ENCODE data around the gene ADAT2.

Gene ADAT2

DNA sequence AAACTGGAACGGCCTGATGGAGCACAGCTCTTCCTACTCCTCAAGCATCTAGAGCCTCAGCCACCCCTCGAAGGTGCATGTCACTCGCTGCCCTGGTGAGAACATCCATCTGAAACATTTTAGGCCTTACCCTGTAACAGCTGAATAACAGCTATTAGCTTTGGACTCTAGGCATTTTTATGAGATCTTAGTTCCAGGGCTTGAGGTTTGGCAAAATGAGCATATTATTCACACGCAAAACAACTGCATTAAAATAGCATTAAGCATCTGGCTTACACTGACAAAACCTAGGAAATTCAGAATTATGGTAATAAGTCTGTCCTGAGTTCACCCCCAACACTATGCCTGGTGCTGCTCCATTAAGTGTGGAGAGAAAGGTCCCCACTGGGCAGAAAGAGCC lies 56.1 kb downstream of the ADAT2 start:
- Histone ChIP-seq H3K9ac (no peak overlapping the region), H2AFZ (ENCODE audit: low read depth) (no peak overlapping the region), H3K4me1 (ENCODE audit: low read depth, poor library complexity, severe bottlenecking) (no peaks in the 10 kb centered on the region), H3K4me2 (no peak overlapping the region), H3K4me3 (IDR thresholded peaks at IDR 0.05; ENCODE audit: insufficient read depth, low read depth, low read length) (no peak overlapping the region), H3K79me2 (ENCODE audit: insufficient read depth, low read depth) (no peaks in the 10 kb centered on the region), H3K27me3 (ENCODE audit: insufficient read depth, low read depth) (no peaks in the 10 kb centered on the region), H3K27ac (no peak overlapping the region), H3K36me3 (ENCODE audit: insufficient read depth) (no peaks in the 10 kb centered on the region), H4K20me1 (ENCODE audit: insufficient read depth) (no peaks in the 10 kb centered on the region)
- TF ChIP-seq, protein P1, sequence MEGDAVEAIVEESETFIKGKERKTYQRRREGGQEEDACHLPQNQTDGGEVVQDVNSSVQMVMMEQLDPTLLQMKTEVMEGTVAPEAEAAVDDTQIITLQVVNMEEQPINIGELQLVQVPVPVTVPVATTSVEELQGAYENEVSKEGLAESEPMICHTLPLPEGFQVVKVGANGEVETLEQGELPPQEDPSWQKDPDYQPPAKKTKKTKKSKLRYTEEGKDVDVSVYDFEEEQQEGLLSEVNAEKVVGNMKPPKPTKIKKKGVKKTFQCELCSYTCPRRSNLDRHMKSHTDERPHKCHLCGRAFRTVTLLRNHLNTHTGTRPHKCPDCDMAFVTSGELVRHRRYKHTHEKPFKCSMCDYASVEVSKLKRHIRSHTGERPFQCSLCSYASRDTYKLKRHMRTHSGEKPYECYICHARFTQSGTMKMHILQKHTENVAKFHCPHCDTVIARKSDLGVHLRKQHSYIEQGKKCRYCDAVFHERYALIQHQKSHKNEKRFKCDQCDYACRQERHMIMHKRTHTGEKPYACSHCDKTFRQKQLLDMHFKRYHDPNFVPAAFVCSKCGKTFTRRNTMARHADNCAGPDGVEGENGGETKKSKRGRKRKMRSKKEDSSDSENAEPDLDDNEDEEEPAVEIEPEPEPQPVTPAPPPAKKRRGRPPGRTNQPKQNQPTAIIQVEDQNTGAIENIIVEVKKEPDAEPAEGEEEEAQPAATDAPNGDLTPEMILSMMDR (conservative IDR thresholded peaks at IDR 0.05; ENCODE audit: low read depth, low read length): no peak

DNA sequence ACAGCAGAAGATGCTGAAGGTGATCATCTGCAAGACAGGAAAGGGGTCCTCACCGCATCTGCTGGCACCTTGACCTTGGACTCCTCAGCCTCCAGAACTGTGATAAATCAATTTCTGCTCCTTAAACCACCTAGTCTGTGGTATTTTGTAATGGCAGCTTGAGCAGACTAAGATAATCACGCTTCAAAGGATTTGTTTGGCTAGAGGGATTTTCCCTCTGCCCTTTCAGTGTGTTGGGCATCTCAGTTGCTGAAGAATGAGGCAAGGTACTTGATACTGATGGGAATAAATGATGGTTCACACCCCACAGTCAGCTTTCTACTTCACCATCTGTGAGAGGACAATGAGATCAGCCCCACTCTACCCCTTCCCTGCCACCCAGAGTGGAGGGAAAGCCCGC lies 60.2 kb downstream of the ADAT2 start:
- H4K20me1 ChIP-seq (ENCODE audit: insufficient read depth): no peaks in the 10 kb centered on the region
- no peaks in the 10 kb centered on the region for H3K36me3 ChIP-seq (ENCODE audit: insufficient read depth)
- H3K79me2 ChIP-seq (ENCODE audit: insufficient read depth, low read depth): no peaks in the 10 kb centered on the region
- no peak overlapping the region for H3K9ac ChIP-seq
- TF ChIP-seq, protein P1 (conservative IDR thresholded peaks at IDR 0.05; ENCODE audit: low read depth, low read length): no peak
- H3K4me3 ChIP-seq (IDR thresholded peaks at IDR 0.05; ENCODE audit: insufficient read depth, low read depth, low read length): no peak overlapping the region
- no peak overlapping the region for H3K27ac ChIP-seq
- H3K4me1 ChIP-seq (ENCODE audit: low read depth, poor library complexity, severe bottlenecking): no peaks in the 10 kb centered on the region
- no peaks in the 10 kb centered on the region for H3K27me3 ChIP-seq (ENCODE audit: insufficient read depth, low read depth)
- H2AFZ ChIP-seq (ENCODE audit: low read depth): no peak overlapping the region
- no peak overlapping the region for H3K4me2 ChIP-seq

DNA sequence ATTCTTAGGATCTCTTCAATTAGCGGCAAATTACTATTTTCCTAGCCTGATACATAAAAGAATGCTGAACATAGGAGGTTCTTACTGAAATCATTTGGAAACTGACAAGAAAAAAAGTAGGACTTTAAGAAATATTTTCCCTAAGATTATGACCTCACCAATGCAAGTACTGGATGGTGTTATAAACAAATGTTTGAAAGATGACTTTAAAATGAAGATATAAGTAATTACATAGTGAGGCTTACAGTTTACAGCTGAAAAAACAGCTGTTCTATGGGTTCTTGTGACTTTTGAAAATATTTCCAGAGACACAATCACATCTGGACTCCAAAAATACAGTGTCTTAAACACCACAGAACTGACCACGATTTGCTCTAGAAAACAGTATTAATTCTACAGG lies 64.9 kb downstream of the ADAT2 start:
- Histone ChIP-seq H2AFZ (ENCODE audit: low read depth) (no peak overlapping the region), H3K79me2 (ENCODE audit: insufficient read depth, low read depth) (no peaks in the 10 kb centered on the region), H3K4me2 (no peak overlapping the region), H3K27me3 (ENCODE audit: insufficient read depth, low read depth) (no peaks in the 10 kb centered on the region), H3K4me1 (ENCODE audit: low read depth, poor library complexity, severe bottlenecking) (no peaks in the 10 kb centered on the region), H4K20me1 (ENCODE audit: insufficient read depth) (no peaks in the 10 kb centered on the region), H3K9ac (no peak overlapping the region), H3K36me3 (ENCODE audit: insufficient read depth) (no peaks in the 10 kb centered on the region), H3K27ac (no peak overlapping the region), H3K4me3 (IDR thresholded peaks at IDR 0.05; ENCODE audit: insufficient read depth, low read depth, low read length) (no peak overlapping the region)
- TF ChIP-seq, protein P1 (conservative IDR thresholded peaks at IDR 0.05; ENCODE audit: low read depth, low read length): no peak

DNA sequence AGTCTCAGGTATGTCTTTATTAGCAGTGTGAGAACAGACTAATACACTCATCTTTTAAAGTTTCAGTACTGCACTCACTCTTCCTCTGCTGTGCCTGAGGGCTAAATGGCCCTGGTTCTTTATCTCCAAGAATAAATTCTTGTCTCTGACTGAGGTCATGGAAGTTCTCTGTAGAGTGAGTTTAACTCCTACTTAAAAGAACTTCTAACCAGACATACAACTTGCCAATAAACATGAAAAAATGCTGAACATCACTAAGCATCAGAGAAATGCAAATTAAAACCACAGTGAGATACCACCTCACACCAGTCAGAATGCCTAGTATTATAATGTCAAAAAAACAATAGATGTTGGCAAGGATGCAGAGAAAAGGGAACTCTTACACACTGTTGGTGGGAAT lies 73.6 kb downstream of the ADAT2 start:
- no peaks in the 10 kb centered on the region for H4K20me1 ChIP-seq (ENCODE audit: insufficient read depth)
- no peaks in the 10 kb centered on the region for H3K27me3 ChIP-seq (ENCODE audit: insufficient read depth, low read depth)
- H3K27ac ChIP-seq: no peak overlapping the region
- H3K79me2 ChIP-seq (ENCODE audit: insufficient read depth, low read depth): no peaks in the 10 kb centered on the region
- no peak overlapping the region for H3K9ac ChIP-seq
- H3K4me1 ChIP-seq (ENCODE audit: low read depth, poor library complexity, severe bottlenecking): no peaks in the 10 kb centered on the region
- no peaks in the 10 kb centered on the region for H3K36me3 ChIP-seq (ENCODE audit: insufficient read depth)
- H2AFZ ChIP-seq (ENCODE audit: low read depth): no peak overlapping the region
- no peak overlapping the region for H3K4me3 ChIP-seq (IDR thresholded peaks at IDR 0.05; ENCODE audit: insufficient read depth, low read depth, low read length)
- H3K4me2 ChIP-seq: no peak overlapping the region
- TF ChIP-seq, protein P1 (conservative IDR thresholded peaks at IDR 0.05; ENCODE audit: low read depth, low read length): no peak

DNA sequence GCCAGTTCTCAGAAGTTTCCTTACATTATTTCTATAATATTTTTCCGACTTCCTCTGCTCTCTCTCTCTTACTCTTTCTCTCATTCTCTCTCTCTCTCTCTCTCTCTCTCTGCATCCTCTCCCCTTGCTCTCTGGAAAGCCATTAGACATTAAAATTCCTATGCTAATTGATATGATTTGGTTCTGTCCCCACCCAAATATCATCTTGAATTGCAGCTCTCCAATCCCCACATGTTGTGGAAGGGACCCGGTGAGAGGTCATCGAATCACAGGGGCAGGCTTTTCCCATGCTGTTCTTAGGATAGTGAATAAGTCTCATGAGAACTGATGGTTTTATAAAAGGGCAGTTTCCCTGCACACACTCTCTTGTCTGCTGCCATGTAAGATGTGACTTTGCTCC lies 74.1 kb downstream of the ADAT2 start:
- Histone ChIP-seq H3K9ac (no peak overlapping the region), H4K20me1 (ENCODE audit: insufficient read depth) (no peaks in the 10 kb centered on the region), H3K4me2 (no peak overlapping the region), H3K79me2 (ENCODE audit: insufficient read depth, low read depth) (no peaks in the 10 kb centered on the region), H3K36me3 (ENCODE audit: insufficient read depth) (no peaks in the 10 kb centered on the region), H2AFZ (ENCODE audit: low read depth) (no peak overlapping the region), H3K4me1 (ENCODE audit: low read depth, poor library complexity, severe bottlenecking) (no peaks in the 10 kb centered on the region), H3K4me3 (IDR thresholded peaks at IDR 0.05; ENCODE audit: insufficient read depth, low read depth, low read length) (no peak overlapping the region), H3K27me3 (ENCODE audit: insufficient read depth, low read depth) (no peaks in the 10 kb centered on the region), H3K27ac (no peak overlapping the region)
- TF ChIP-seq, protein P1 (conservative IDR thresholded peaks at IDR 0.05; ENCODE audit: low read depth, low read length): no peak
